Muscle layer of duodenum (tissue), 2 donors: ENCODE data around the gene DENND10.

Experiments
- H3K27ac ChIP-seq: one replicate; pipeline ENCODE4 v1.7.0; 2013; ENCODE audit warnings: mild to moderate bottlenecking, low read length
- H3K27me3 ChIP-seq: one replicate; pipeline ENCODE4 v1.7.0; 2013; ENCODE audit warnings: low read depth, mild to moderate bottlenecking, control low read depth, low read length
- H3K36me3 ChIP-seq, 2 donors: one replicate each; pipeline ENCODE4 v1.7.0; 2013; ENCODE audit warnings: low read length in 2 of 2, control low read depth in 1 of 2, mild to moderate bottlenecking in 1 of 2; ENCODE audit not compliant: insufficient read depth in 2 of 2, control insufficient read depth in 1 of 2
- H3K4me1 ChIP-seq, 2 donors: one replicate each; pipeline ENCODE4 v1.7.0; 2013; ENCODE audit warnings: low read length in 2 of 2, mild to moderate bottlenecking in 2 of 2, control low read depth in 1 of 2, moderate library complexity in 1 of 2; ENCODE audit not compliant: insufficient read depth in 2 of 2, control insufficient read depth in 1 of 2
- H3K4me3 ChIP-seq, 2 donors: one replicate each; pipeline ENCODE4 v1.7.0; 2013; ENCODE audit warnings: low read length in 2 of 2, low read depth in 1 of 2, mild to moderate bottlenecking in 1 of 2
- H3K9me3 ChIP-seq, 2 donors: one replicate each; pipeline ENCODE4 v1.7.0; 2013; ENCODE audit warnings: low read length in 2 of 2, control low read depth in 1 of 2, mild to moderate bottlenecking in 1 of 2; ENCODE audit not compliant: control insufficient read depth in 1 of 2
- donor health status: healthy.

Gene DENND10

GRCh38 chr10:119153661-119154060 lies 49.7 kb downstream of the DENND10 start:
- no peaks in the 10 kb centered on the region for H3K27me3 ChIP-seq
- no peaks in the 10 kb centered on the region for H3K9me3 ChIP-seq
- no peak overlapping the region for H3K27ac ChIP-seq
- H3K4me3 ChIP-seq = no peak overlapping the region
- no peaks in the 10 kb centered on the region for H3K4me1 ChIP-seq
- peaks cover 33 to 63% of the 10 kb centered on the region in 2 donors for H3K36me3 ChIP-seq

- H3K27me3 ChIP-seq = no peaks in the 10 kb centered on the region
- peaks cover 39 to 42% of the 10 kb centered on the region in 2 donors for H3K36me3 ChIP-seq
- H3K4me1 ChIP-seq = peaks cover 1 to 3% of the 10 kb centered on the region in 2 donors
- H3K9me3 ChIP-seq = no peaks in the 10 kb centered on the region
- H3K4me3 ChIP-seq = no peak overlapping the region
- H3K27ac ChIP-seq = no peak overlapping the region
Observed at GRCh38 chr10:119159332-119159731, 55.4 kb downstream of the DENND10 start.

- Histone ChIP-seq H3K4me1 (peaks cover 11 to 18% of the 10 kb centered on the region in 2 donors), H3K9me3 (no peaks in the 10 kb centered on the region), H3K27me3 (no peaks in the 10 kb centered on the region), H3K27ac (no peak overlapping the region), H3K4me3 (no peak overlapping the region), H3K36me3 (peaks cover 20 to 24% of the 10 kb centered on the region in 2 donors)
Observed at GRCh38 chr10:119161680-119162451, 58.0 kb downstream of the DENND10 start.

- no peaks in the 10 kb centered on the region for H3K27me3 ChIP-seq
- peaks cover 11 to 18% of the 10 kb centered on the region in 2 donors for H3K4me1 ChIP-seq
- peaks cover 27 to 28% of the 10 kb centered on the region in 2 donors for H3K36me3 ChIP-seq
- H3K4me3 ChIP-seq = no peak overlapping the region
- no peaks in the 10 kb centered on the region for H3K9me3 ChIP-seq
- no peak overlapping the region for H3K27ac ChIP-seq
Observed at GRCh38 chr10:119162452-119163092, 58.7 kb downstream of the DENND10 start.

GRCh38 chr10:119165171-119166117 lies 61.5 kb downstream of the DENND10 start, which contains the start of gene SFXN4:
Gene SFXN4 (minus strand): TSS chr10:119165714. CDS start chr10:119165647, 67 bp downstream.
- Histone ChIP-seq H3K36me3 (peaks cover 34 to 36% of the 10 kb centered on the region in 2 donors), H3K9me3 (no peaks in the 10 kb centered on the region), H3K4me3 (peak within 1 kb of the TSS; percentile 81 to 89), H3K27me3 (no peaks in the 10 kb centered on the region), H3K27ac (peak within 1 kb of the TSS; percentile 88), H3K4me1 (peaks cover 11 to 18% of the 10 kb centered on the region in 2 donors)

GRCh38 chr10:119166118-119166500 lies 62.2 kb downstream of the DENND10 start:
- H3K4me3 ChIP-seq = peak overlapping the region; percentile 70 to 89
- no peaks in the 10 kb centered on the region for H3K27me3 ChIP-seq
- peaks cover 11 to 18% of the 10 kb centered on the region in 2 donors for H3K4me1 ChIP-seq
- H3K27ac ChIP-seq = peak overlapping the region; percentile 88
- no peaks in the 10 kb centered on the region for H3K9me3 ChIP-seq
- peaks cover 31 to 37% of the 10 kb centered on the region in 2 donors for H3K36me3 ChIP-seq

- H3K27ac ChIP-seq = peak overlapping the region; percentile 88
- H3K27me3 ChIP-seq = no peaks in the 10 kb centered on the region
- peaks cover 32 to 42% of the 10 kb centered on the region in 2 donors for H3K36me3 ChIP-seq
- no peak overlapping the region for H3K4me3 ChIP-seq
- peaks cover 11 to 18% of the 10 kb centered on the region in 2 donors for H3K4me1 ChIP-seq
- H3K9me3 ChIP-seq = no peaks in the 10 kb centered on the region
Observed at GRCh38 chr10:119166564-119166963, 62.7 kb downstream of the DENND10 start.

- no peaks in the 10 kb centered on the region for H3K9me3 ChIP-seq
- no peak overlapping the region for H3K4me3 ChIP-seq
- H3K4me1 ChIP-seq = peaks cover 11 to 18% of the 10 kb centered on the region in 2 donors
- H3K27me3 ChIP-seq = no peaks in the 10 kb centered on the region
- peaks cover 35 to 47% of the 10 kb centered on the region in 2 donors for H3K36me3 ChIP-seq
- no peak overlapping the region for H3K27ac ChIP-seq
Observed at GRCh38 chr10:119167041-119167440, 63.1 kb downstream of the DENND10 start.

GRCh38 chr10:119174109-119174508 lies 70.2 kb downstream of the DENND10 start:
- peaks cover 36 to 46% of the 10 kb centered on the region in 2 donors for H3K36me3 ChIP-seq
- no peaks in the 10 kb centered on the region for H3K27me3 ChIP-seq
- no peaks in the 10 kb centered on the region for H3K9me3 ChIP-seq
- no peak overlapping the region for H3K4me3 ChIP-seq
- peaks cover 7 to 21% of the 10 kb centered on the region in 2 donors for H3K4me1 ChIP-seq
- H3K27ac ChIP-seq = no peak overlapping the region

- Histone ChIP-seq H3K27ac (no peak overlapping the region), H3K27me3 (no peaks in the 10 kb centered on the region), H3K9me3 (no peaks in the 10 kb centered on the region), H3K4me3 (no peak overlapping the region), H3K36me3 (peaks cover 24 to 32% of the 10 kb centered on the region in 2 donors), H3K4me1 (peaks cover 7 to 22% of the 10 kb centered on the region in 2 donors)
Observed at GRCh38 chr10:119176166-119176565, 72.3 kb downstream of the DENND10 start.
